ENCODE results near the gene GPS1.

Gene GPS1

DNA sequence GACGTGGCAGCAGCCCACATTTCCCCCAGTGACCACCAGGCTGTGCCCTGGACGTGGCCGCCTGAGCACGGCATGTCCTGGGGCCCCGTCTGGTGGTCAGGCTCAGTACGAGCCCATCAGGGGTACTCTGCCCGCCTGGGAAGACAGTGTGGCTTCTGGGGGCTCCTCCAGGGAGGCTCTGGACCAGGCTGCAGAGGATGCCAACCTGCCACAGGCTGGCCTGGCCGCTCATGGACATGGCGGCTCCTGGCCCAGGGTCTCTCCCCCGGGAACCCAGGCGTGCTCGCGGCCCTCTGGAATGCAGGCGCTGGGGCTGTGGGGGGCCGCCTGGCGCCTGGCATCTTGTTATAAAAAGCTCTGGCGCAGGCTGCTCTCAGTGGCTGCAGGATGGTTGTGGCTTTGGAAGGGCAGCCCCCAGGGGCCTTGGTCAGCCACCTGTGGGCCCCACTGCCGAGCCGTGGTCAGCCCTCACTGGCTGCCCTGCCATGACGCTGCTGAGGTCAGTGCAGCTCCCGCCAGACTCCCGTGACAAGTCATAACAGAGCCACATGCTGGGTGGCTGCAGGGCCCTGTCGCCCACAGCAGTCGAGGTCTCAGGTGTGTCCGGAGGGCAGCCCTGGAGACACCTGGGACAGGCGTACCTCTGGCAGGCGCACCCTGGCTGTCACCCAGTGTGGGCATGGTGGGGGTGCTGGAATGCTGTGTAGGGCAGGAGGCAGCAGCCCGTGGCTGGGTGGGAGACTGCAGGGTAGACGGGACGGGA, 44.0 kb upstream of the GPS1 start:
- Histone ChIP-seq H3K9me3 (replicated peaks in 1 of 11) (no peaks in the 10 kb centered on the region), H3K4me2 (peak overlapping the region in 9 of 11 experiments; percentile 15 to 93 (median 71); a peak in 16 of 22 replicates), H3K4me1 (peaks cover 28 to 88% (median 63%) of the 10 kb centered on the region in 10 experiments), H3K9ac (peak overlapping the region in 5 of 11 experiments; percentile 8 to 50 (median 10); a peak in 6 of 22 replicates), H3K27ac (no peak overlapping the region), H3K4me3 (no peak overlapping the region; a peak in 1 of 20 replicates), H3K27me3 (peaks cover 4 to 46% (median 26%) of the 10 kb centered on the region in 11 experiments; a peak in 19 of 22 replicates), H4K20me1 (peaks cover 45 to 90% (median 68%) of the 10 kb centered on the region in 11 experiments; a peak in 21 of 22 replicates), H3K36me3 (no peaks in the 10 kb centered on the region; a peak in 1 of 22 replicates)
- no peak for TF ChIP-seq Cebpa-rat (IDR thresholded peaks at IDR 0.05)

DNA sequence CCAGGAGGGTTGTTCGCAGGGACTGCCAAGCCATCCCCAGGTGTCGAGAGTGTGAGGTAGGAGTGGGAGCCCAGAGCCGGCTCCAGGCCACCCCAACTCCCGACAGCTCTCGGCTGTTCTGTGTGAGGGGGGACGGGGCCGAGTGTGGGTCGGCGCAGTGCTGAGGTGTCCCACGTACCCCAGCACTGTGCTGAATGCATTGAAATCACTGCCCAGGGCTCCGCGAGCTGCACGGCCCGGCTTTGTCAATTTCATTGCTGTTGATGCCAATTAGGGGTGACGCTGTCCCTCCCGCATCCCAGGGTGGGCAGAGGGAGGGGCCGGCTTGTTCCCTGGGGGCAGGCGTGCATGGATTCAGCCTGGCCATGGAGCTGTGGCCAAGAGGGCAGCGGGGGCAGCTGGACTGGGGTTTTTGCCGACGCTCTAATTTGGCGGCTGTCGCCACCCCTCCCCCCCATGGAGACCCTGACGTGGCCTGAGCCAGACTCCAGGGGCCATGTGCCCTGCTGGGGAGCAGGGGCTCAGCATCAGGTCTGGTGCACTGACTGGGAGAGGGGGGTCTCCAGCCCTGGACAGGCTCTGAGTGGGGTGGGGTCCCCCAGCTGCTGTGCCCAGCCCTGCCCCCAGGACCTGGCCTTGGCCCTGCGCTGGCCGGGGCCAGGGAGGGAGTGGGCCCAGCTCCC, 43.3 kb upstream of the GPS1 start:
- Histone ChIP-seq H3K27me3 (peaks cover 6 to 49% (median 33%) of the 10 kb centered on the region in 11 experiments; a peak in 21 of 22 replicates), H3K4me2 (peak overlapping the region in 5 of 11 experiments; percentile 60 to 93 (median 74); a peak in 10 of 22 replicates), H3K4me1 (peaks cover 21 to 88% (median 63%) of the 10 kb centered on the region in 10 experiments), H3K9me3 (replicated peaks in 1 of 11) (no peaks in the 10 kb centered on the region), H4K20me1 (peaks cover 43 to 90% (median 73%) of the 10 kb centered on the region in 11 experiments; a peak in 21 of 22 replicates), H3K36me3 (no peaks in the 10 kb centered on the region; a peak in 1 of 22 replicates), H3K27ac (no peak overlapping the region), H3K4me3 (no peak overlapping the region), H3K9ac (no peak overlapping the region)
- no peak for TF ChIP-seq Cebpa-rat (IDR thresholded peaks at IDR 0.05)

DNA sequence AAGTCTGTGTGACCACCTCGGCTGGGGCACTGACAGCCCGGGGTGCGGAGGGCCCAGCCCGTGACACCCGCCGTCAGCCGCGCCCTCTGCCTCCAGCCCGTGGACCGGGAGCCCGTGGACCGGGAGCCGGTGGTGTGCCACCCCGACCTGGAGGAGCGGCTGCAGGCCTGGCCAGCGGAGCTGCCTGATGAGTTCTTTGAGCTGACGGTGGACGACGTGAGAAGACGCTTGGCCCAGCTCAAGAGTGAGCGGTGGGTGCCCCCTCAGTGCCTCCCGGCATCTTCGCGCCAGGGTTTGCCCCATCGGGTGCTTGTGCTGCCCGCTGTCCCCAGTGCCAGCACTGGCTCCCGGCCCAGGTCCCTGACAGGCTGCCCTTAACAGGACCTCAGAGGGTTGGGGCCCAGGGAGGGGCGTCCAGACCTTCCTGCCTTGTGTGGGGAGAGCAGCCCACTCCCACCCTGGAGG, 42.7 kb upstream of the GPS1 start:
- no peak for TF ChIP-seq Cebpa-rat (IDR thresholded peaks at IDR 0.05)
- peaks cover 37 to 90% (median 74%) of the 10 kb centered on the region in 11 experiments; a peak in 21 of 22 replicates for H4K20me1 ChIP-seq

DNA sequence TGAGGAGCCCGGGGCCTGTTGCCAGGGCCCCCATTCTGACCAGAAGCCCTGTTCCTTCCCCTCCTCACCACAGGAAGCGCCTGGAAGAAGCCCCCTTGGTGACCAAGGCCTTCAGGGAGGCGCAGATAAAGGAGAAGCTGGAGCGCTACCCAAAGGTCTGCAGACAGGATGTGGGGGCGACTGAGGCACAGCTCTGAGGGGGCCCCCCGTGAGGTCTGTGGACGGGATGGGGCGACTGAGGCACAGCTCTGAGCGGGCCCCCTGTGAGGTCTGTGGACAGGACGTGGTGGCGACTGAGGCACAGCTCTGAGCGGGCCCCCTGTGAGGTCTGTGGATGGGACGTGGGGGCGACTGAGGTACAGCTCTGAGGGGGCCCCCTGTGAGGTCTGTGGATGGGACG, 42.3 kb upstream of the GPS1 start:
- no peak overlapping the region for H3K27ac ChIP-seq
- no peaks in the 10 kb centered on the region for H3K9me3 ChIP-seq (replicated peaks in 1 of 11)
- peaks cover 33 to 90% (median 74%) of the 10 kb centered on the region in 11 experiments; a peak in 21 of 22 replicates for H4K20me1 ChIP-seq
- no peak overlapping the region for H3K4me3 ChIP-seq
- H3K27me3 ChIP-seq: peaks cover 6 to 55% (median 39%) of the 10 kb centered on the region in 11 experiments; a peak in 21 of 22 replicates
- no peak for TF ChIP-seq Cebpa-rat (IDR thresholded peaks at IDR 0.05)
- H3K36me3 ChIP-seq: no peaks in the 10 kb centered on the region; a peak in 1 of 22 replicates
- peak overlapping the region in 1 of 11 experiments; percentile 10; a peak in 1 of 22 replicates for H3K4me2 ChIP-seq
- peaks cover 10 to 88% (median 63%) of the 10 kb centered on the region in 10 experiments; a peak in 19 of 20 replicates for H3K4me1 ChIP-seq
- H3K9ac ChIP-seq: 0 out of 22 replicates have a peak overlapping the region, but pooled peaks of 1 of the 11 experiments have one; percentile 29

More for the DNA sequence above, 42.7 kb upstream of the GPS1 start:
- H3K27ac ChIP-seq: no peak overlapping the region
- H3K4me1 ChIP-seq: peaks cover 15 to 88% (median 63%) of the 10 kb centered on the region in 10 experiments
- H3K9ac ChIP-seq: 0 out of 22 replicates have a peak overlapping the region, but pooled peaks of 1 of the 11 experiments have one; percentile 29
- no peaks in the 10 kb centered on the region for H3K9me3 ChIP-seq (replicated peaks in 1 of 11)
- peaks cover 6 to 55% (median 39%) of the 10 kb centered on the region in 11 experiments; a peak in 21 of 22 replicates for H3K27me3 ChIP-seq
- no peaks in the 10 kb centered on the region; a peak in 1 of 22 replicates for H3K36me3 ChIP-seq
- no peak overlapping the region for H3K4me3 ChIP-seq
- H3K4me2 ChIP-seq: peak overlapping the region in 2 of 11 experiments; percentile 10 to 93; a peak in 1 of 22 replicates

DNA sequence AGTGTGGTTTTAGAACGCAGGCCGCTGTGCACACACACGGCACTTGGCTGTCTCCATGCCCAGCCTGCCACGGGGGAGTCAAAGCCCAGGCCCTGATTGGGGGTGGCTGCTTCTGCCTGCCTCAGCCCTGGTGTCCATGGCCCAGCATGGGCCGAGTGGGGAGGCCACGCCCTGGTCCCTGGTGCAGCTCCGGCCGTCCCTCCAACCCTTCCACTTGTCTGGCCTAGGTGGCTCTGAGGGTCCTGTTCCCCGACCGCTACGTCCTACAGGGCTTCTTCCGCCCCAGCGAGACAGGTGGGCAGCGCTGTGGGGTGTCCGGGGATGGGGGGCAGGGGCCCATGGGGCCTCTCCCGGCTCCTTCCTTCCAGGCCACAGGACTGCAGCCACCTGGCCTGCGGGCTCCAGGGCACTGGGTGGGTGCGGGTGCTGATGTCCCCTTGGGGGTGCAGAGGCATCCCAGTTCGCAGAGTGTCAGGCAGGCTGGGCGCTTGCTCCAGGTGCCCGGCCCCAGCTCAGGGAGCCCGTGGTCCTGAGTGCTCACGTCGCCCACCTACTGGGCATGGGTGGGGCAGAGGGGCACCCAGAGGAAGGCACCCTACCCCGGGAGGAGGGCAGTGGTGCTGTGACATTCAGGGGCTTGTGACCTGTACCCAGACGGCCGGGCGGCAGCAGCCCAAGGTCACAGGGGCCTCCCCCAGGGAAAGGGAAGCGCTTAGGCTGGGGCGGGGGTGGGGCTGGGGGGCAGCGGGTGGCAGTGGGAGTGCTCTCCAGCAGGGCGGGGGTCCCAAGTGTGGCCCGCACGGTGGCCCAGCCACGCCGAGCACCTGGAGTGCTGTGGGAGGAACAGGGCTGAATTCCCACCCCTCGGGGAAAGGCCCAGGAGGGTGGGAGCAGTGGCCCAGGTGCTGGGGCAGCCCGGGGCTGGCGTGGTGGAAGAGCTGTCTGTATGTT, 40.8 kb upstream of the GPS1 start:
- Histone ChIP-seq H4K20me1 (peaks cover 19 to 88% (median 73%) of the 10 kb centered on the region in 11 experiments; a peak in 20 of 22 replicates), H3K4me3 (no peak overlapping the region), H3K27me3 (peaks cover 6 to 60% (median 41%) of the 10 kb centered on the region in 11 experiments; a peak in 21 of 22 replicates), H3K9ac (peak overlapping the region in 2 of 11 experiments; percentile 49 to 52; a peak in 2 of 22 replicates), H3K4me2 (peak overlapping the region in 8 of 11 experiments; percentile 64 to 86 (median 76); a peak in 12 of 22 replicates), H3K27ac (no peak overlapping the region), H3K4me1 (peaks cover 0 to 87% (median 60%) of the 10 kb centered on the region in 10 experiments; a peak in 18 of 20 replicates), H3K9me3 (replicated peaks in 1 of 11) (no peaks in the 10 kb centered on the region), H3K36me3 (no peaks in the 10 kb centered on the region; a peak in 1 of 22 replicates)
- TF ChIP-seq Cebpa-rat (IDR thresholded peaks at IDR 0.05): no peak

DNA sequence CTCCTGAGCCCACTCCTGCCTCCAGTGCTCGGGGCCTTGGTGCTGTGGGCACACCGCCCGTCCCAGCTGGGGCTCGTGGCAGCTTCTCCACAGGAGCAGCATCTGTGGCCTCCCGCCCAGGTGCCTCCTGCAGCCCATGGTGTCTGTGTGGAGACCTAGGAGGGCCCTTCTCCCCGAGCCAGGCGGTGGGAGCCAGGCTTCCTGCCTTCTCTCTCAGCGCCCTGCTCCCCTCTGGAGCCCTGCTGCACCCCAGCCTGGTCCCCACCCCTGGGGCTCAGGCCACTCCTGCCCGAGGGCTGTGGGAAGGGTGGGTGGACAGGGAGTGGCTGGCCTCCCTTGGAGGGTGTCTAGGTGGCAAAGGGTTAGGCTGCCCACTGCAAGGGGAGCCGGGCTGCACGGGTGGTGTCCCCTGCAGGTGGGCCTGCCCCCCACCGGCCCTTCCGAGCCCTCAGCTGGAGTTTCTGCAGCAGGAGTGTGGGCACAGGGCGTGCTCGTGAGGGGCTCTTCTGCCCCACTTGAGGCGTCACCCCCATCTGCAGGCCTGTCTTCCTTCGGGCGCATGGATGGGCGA, 40.0 kb upstream of the GPS1 start:
- Histone ChIP-seq H3K36me3 (no peaks in the 10 kb centered on the region; a peak in 2 of 22 replicates), H3K4me3 (no peak overlapping the region), H3K27me3 (peaks cover 6 to 56% (median 41%) of the 10 kb centered on the region in 11 experiments; a peak in 21 of 22 replicates), H4K20me1 (peaks cover 11 to 88% (median 65%) of the 10 kb centered on the region in 11 experiments; a peak in 20 of 22 replicates), H3K27ac (no peak overlapping the region), H3K9me3 (replicated peaks in 1 of 11) (no peaks in the 10 kb centered on the region), H3K4me1 (peaks cover 0 to 80% (median 58%) of the 10 kb centered on the region in 10 experiments; a peak in 18 of 20 replicates), H3K4me2 (peak overlapping the region in 10 of 11 experiments; percentile 33 to 86 (median 74); a peak in 20 of 22 replicates), H3K9ac (peak overlapping the region in 6 of 11 experiments; percentile 16 to 71 (median 50); a peak in 8 of 22 replicates)
- no peak for TF ChIP-seq Cebpa-rat (IDR thresholded peaks at IDR 0.05)

DNA sequence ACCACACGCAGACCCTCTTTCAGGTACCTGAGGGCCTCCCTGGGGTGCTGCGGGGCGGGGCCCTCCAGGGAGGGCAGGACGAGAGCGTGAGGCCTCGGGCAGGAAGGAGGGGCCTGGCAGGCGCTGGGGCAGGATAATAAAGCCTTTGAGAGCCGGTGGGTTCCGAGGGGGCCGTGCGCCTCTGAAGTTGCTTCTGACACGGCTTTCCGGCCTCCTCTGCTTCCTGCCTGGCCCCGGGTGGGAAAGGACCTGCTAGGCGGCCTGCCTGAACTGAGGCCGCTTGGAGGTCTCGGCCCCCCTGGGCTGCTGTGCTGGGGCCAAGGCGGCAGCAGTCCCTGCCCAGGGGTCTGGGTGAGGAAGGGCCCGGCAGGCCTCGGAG, 39.4 kb upstream of the GPS1 start:
- H3K4me3 ChIP-seq: no peak overlapping the region; a peak in 1 of 20 replicates
- no peaks in the 10 kb centered on the region for H3K9me3 ChIP-seq (replicated peaks in 1 of 11)
- H3K27me3 ChIP-seq: peaks cover 6 to 52% (median 37%) of the 10 kb centered on the region in 11 experiments; a peak in 21 of 22 replicates
- peak overlapping the region in 10 of 11 experiments; percentile 33 to 86 (median 74); a peak in 20 of 22 replicates for H3K4me2 ChIP-seq
- H3K36me3 ChIP-seq: peaks cover 0 to 3% (median 0%) of the 10 kb centered on the region in 11 experiments; a peak in 5 of 22 replicates
- H4K20me1 ChIP-seq: peaks cover 7 to 88% (median 60%) of the 10 kb centered on the region in 11 experiments; a peak in 19 of 22 replicates
- H3K9ac ChIP-seq: peak overlapping the region in 9 of 11 experiments; percentile 16 to 71 (median 47); a peak in 13 of 22 replicates
- H3K4me1 ChIP-seq: peaks cover 0 to 75% (median 53%) of the 10 kb centered on the region in 10 experiments; a peak in 18 of 20 replicates
- no peak overlapping the region for H3K27ac ChIP-seq
- no peak for TF ChIP-seq Cebpa-rat (IDR thresholded peaks at IDR 0.05)
